HepG2 (cell line): ENCODE results near the gene PGGT1B. TPM values are rescaled to one million over a fixed set of nuclear protein-coding genes. Genes with fewer than 3 reads are reported as not detected.

ENCODE experiments used
- AHR ChIP-seq: IDR thresholded peaks from 2 replicates; pipeline ENCODE4 v1.6.1; 2018; ENCODE audit warnings: missing genetic modification reagents, missing compliant biosample characterization
- MYPOP ChIP-seq: sonication (generic); formaldehyde crosslinking; IDR thresholded peaks from 2 replicates; pipeline ENCODE4 v1.8.1; 2023; ENCODE audit warnings: mild to moderate bottlenecking, moderate library complexity, missing genetic modification reagents
- SMYD3 ChIP-seq: sonication (generic); formaldehyde crosslinking; IDR thresholded peaks from 2 replicates; pipeline ENCODE4 v1.8.1; 2023; ENCODE audit warnings: mild to moderate bottlenecking, missing genetic modification reagents
- TBX3 ChIP-seq: fragments of 450-650 bp; IDR thresholded peaks from 2 replicates; pipeline ENCODE4 v1.6.1; 2017; ENCODE audit warnings: antibody characterized with exemption, mild to moderate bottlenecking, inconsistent platforms, borderline replicate concordance
- ZBTB3 ChIP-seq: sonication (generic); formaldehyde crosslinking; IDR thresholded peaks from 2 replicates; pipeline ENCODE4 v1.4.0; 2020; ENCODE audit warnings: low read depth, mild to moderate bottlenecking, moderate library complexity, missing genetic modification reagents, borderline replicate concordance
- ZBTB42 ChIP-seq: sonication (generic); formaldehyde crosslinking; IDR thresholded peaks from 2 replicates; pipeline ENCODE4 v1.5.0; 2020; ENCODE audit warnings: mild to moderate bottlenecking, missing genetic modification reagents
- ZNF232 ChIP-seq: sonication (generic); formaldehyde crosslinking; IDR thresholded peaks from 2 replicates; pipeline ENCODE4 v1.4.0; 2020; ENCODE audit warnings: missing genetic modification reagents, borderline replicate concordance
- ZNF274 ChIP-seq: sonication (generic); formaldehyde crosslinking; IDR thresholded peaks from 2 replicates; pipeline ENCODE4 v1.5.1; 2020; ENCODE audit warnings: mild to moderate bottlenecking, missing genetic modification reagents
- ZNF275 ChIP-seq: sonication (generic); formaldehyde crosslinking; IDR thresholded peaks from 2 replicates; pipeline ENCODE4 v1.8.0; 2022; ENCODE audit warnings: missing genetic modification reagents, mild to moderate bottlenecking, inconsistent platforms, borderline replicate concordance
- ZNF496 ChIP-seq: sonication (generic); formaldehyde crosslinking; IDR thresholded peaks from 2 replicates; pipeline ENCODE4 v1.8.1; 2023; ENCODE audit warnings: mild to moderate bottlenecking, moderate library complexity, missing genetic modification reagents; ENCODE audit not compliant: insufficient replicate concordance
- ZNF546 ChIP-seq: sonication (generic); formaldehyde crosslinking; conservative IDR thresholded peaks from 2 replicates; pipeline ENCODE4 v1.8.1; 2023; ENCODE audit warnings: mild to moderate bottlenecking, missing genetic modification reagents
- ZNF564 ChIP-seq: sonication (generic); formaldehyde crosslinking; IDR thresholded peaks from 2 replicates; pipeline ENCODE4 v1.8.1; 2023; ENCODE audit warnings: mild to moderate bottlenecking, missing genetic modification reagents
- ZNF569 ChIP-seq: sonication (generic); formaldehyde crosslinking; IDR thresholded peaks from 2 replicates; pipeline ENCODE4 v1.5.0; 2020; ENCODE audit warnings: mild to moderate bottlenecking, missing genetic modification reagents, moderate library complexity, borderline replicate concordance
- ZNF724P ChIP-seq: sonication (generic); formaldehyde crosslinking; IDR thresholded peaks from 2 replicates; pipeline ENCODE4 v1.8.0; 2022; ENCODE audit warnings: missing genetic modification reagents, borderline replicate concordance
- ZNF776 ChIP-seq: sonication (generic); formaldehyde crosslinking; IDR thresholded peaks from 2 replicates; pipeline ENCODE4 v1.4.0; 2020; ENCODE audit warnings: mild to moderate bottlenecking, missing genetic modification reagents
- polyA plus RNA-seq, 8 experiments: library from polyadenylated mRNA; depleted of rRNA in 3 of 8; stranded (reverse) in 7 of 8; unstranded in 1 of 8; fragments of >200 nt; fragmentation: Illumina TruSeq in 4 of 8; extraction: Trizol in 4 of 8; gene quantifications; 2 replicates each; pipeline versions ENCODE4 v1.2.1 to v1.2.3, GENCODE V29; 2011 to 2016; ENCODE audit warnings: low read depth in 4 of 8, missing spikeins in 1 of 8, mixed read lengths in 1 of 8; ENCODE audit not compliant: insufficient read depth in 1 of 8
- total RNA-seq, 5 experiments: library from RNA; depleted of rRNA; stranded (reverse); fragments of >200 nt; fragmentation: Illumina TruSeq; extraction: Trizol; gene quantifications; 2 replicates each; pipeline ENCODE4 v1.2.3, GENCODE V29; 2016; ENCODE audit warnings: low read depth in 1 of 5
- TF ChIP-seq, protein P1 (sequence below): IDR thresholded peaks from 2 replicates; pipeline ENCODE4 v1.6.1; 2012; ENCODE audit warnings: low read length, improper control_type of control experiment
- TF ChIP-seq, protein P2 (sequence below): sonication (generic); formaldehyde crosslinking; IDR thresholded peaks from 2 replicates; pipeline ENCODE4 v1.4.0; 2020; ENCODE audit warnings: low read depth, mild to moderate bottlenecking, missing genetic modification reagents
- TF ChIP-seq, protein P3 (sequence below): sonication (generic); formaldehyde crosslinking; IDR thresholded peaks from 2 replicates; pipeline ENCODE4 v1.8.0; 2023; ENCODE audit warnings: mild to moderate bottlenecking, missing genetic modification reagents

Gene PGGT1B
- total and polyA plus RNA-seq, 2 of the 13 experiments (the other 11 are each of a cell fraction or from before 2014, with no cell fraction given) = 2.4 to 42.7 TPM

GRCh38 chr5:115169487-115170133 is 93.1 kb downstream of the PGGT1B start, which contains the start of gene TRIM36 (continued):
- TF ChIP-seq, protein P1, sequence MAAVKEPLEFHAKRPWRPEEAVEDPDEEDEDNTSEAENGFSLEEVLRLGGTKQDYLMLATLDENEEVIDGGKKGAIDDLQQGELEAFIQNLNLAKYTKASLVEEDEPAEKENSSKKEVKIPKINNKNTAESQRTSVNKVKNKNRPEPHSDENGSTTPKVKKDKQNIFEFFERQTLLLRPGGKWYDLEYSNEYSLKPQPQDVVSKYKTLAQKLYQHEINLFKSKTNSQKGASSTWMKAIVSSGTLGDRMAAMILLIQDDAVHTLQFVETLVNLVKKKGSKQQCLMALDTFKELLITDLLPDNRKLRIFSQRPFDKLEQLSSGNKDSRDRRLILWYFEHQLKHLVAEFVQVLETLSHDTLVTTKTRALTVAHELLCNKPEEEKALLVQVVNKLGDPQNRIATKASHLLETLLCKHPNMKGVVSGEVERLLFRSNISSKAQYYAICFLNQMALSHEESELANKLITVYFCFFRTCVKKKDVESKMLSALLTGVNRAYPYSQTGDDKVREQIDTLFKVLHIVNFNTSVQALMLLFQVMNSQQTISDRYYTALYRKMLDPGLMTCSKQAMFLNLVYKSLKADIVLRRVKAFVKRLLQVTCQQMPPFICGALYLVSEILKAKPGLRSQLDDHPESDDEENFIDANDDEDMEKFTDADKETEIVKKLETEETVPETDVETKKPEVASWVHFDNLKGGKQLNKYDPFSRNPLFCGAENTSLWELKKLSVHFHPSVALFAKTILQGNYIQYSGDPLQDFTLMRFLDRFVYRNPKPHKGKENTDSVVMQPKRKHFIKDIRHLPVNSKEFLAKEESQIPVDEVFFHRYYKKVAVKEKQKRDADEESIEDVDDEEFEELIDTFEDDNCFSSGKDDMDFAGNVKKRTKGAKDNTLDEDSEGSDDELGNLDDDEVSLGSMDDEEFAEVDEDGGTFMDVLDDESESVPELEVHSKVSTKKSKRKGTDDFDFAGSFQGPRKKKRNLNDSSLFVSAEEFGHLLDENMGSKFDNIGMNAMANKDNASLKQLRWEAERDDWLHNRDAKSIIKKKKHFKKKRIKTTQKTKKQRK = no peak
- no peak for TF ChIP-seq ZNF232
- TF ChIP-seq ZNF496 = no peak
- no peak; the same call in 1 of the 2 replicates for TF ChIP-seq ZNF776 (CRISPR knock-in tag)
- TF ChIP-seq ZNF569 (CRISPR knock-in tag) = no peak
- TF ChIP-seq, protein P2, sequence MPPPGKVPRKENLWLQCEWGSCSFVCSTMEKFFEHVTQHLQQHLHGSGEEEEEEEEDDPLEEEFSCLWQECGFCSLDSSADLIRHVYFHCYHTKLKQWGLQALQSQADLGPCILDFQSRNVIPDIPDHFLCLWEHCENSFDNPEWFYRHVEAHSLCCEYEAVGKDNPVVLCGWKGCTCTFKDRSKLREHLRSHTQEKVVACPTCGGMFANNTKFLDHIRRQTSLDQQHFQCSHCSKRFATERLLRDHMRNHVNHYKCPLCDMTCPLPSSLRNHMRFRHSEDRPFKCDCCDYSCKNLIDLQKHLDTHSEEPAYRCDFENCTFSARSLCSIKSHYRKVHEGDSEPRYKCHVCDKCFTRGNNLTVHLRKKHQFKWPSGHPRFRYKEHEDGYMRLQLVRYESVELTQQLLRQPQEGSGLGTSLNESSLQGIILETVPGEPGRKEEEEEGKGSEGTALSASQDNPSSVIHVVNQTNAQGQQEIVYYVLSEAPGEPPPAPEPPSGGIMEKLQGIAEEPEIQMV (CRISPR knock-in tag) = no peak; the same call in none of the 2 replicates
- TF ChIP-seq SMYD3 (CRISPR knock-in tag) = 0 out of 2 replicates have a peak, but pooled peaks have one; percentile 28
- TF ChIP-seq ZNF724P (CRISPR knock-in tag) = peak; percentile 48
- TF ChIP-seq ZBTB42 (CRISPR knock-in tag) = no peak
- peak; percentile 78 for TF ChIP-seq ZNF564 (CRISPR knock-in tag)
- no peak for TF ChIP-seq AHR
- TF ChIP-seq, protein P3, sequence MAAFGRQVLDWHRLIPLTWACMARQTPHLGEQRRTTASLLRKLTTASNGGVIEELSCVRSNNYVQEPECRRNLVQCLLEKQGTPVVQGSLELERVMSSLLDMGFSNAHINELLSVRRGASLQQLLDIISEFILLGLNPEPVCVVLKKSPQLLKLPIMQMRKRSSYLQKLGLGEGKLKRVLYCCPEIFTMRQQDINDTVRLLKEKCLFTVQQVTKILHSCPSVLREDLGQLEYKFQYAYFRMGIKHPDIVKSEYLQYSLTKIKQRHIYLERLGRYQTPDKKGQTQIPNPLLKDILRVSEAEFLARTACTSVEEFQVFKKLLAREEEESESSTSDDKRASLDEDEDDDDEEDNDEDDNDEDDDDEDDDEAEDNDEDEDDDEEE (CRISPR knock-in tag) = no peak
- TF ChIP-seq MYPOP (CRISPR knock-in tag) = peak; percentile 100
- no peak for TF ChIP-seq ZNF274 (CRISPR knock-in tag)
- no peak for TF ChIP-seq ZBTB3 (CRISPR knock-in tag)
- TF ChIP-seq ZNF275 (CRISPR knock-in tag) = no peak
- TF ChIP-seq ZNF546 (CRISPR knock-in tag) = peak; percentile 18; the same call in 1 of the 2 replicates
- peak; percentile 49; the same call in 1 of the 2 replicates for TF ChIP-seq TBX3
